Fibroblast of villous mesenchyme (primary cell): ENCODE results near the gene CX3CR1. TPM values are rescaled to one million over a fixed set of nuclear protein-coding genes. Genes with fewer than 3 reads are reported as not detected.

Experiments
- DNase-seq: peaks from one replicate; pipeline ENCODE4 v3.0.0-alpha.2; 2010; ENCODE audit warnings: low read depth
- H3K4me3 ChIP-seq: 2 replicates; pipeline ENCODE4 v1.5.1; 2011; ENCODE audit warnings: low read depth, mild to moderate bottlenecking, low read length
- total RNA-seq: library from RNA; depleted of rRNA; stranded (reverse); fragments of >200 nt; gene quantifications from 2 replicates; pipeline ENCODE4 v1.2.3, GENCODE V29; 2012
- TF ChIP-seq, protein P1 (sequence below): IDR thresholded peaks from 2 replicates; pipeline ENCODE4 v1.5.1; 2012; ENCODE audit warnings: low read depth, mild to moderate bottlenecking, low read length; ENCODE audit not compliant: insufficient read depth

The CX3CR1 gene, protein sequence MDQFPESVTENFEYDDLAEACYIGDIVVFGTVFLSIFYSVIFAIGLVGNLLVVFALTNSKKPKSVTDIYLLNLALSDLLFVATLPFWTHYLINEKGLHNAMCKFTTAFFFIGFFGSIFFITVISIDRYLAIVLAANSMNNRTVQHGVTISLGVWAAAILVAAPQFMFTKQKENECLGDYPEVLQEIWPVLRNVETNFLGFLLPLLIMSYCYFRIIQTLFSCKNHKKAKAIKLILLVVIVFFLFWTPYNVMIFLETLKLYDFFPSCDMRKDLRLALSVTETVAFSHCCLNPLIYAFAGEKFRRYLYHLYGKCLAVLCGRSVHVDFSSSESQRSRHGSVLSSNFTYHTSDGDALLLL
- total RNA-seq = not detected in 2 replicates

- H3K4me3 ChIP-seq = no peak within 1 kb of the TSS
- no peak for DNase-seq
- TF ChIP-seq, protein P1, sequence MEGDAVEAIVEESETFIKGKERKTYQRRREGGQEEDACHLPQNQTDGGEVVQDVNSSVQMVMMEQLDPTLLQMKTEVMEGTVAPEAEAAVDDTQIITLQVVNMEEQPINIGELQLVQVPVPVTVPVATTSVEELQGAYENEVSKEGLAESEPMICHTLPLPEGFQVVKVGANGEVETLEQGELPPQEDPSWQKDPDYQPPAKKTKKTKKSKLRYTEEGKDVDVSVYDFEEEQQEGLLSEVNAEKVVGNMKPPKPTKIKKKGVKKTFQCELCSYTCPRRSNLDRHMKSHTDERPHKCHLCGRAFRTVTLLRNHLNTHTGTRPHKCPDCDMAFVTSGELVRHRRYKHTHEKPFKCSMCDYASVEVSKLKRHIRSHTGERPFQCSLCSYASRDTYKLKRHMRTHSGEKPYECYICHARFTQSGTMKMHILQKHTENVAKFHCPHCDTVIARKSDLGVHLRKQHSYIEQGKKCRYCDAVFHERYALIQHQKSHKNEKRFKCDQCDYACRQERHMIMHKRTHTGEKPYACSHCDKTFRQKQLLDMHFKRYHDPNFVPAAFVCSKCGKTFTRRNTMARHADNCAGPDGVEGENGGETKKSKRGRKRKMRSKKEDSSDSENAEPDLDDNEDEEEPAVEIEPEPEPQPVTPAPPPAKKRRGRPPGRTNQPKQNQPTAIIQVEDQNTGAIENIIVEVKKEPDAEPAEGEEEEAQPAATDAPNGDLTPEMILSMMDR = no peak
These were observed at the start of gene CX3CR1 for GRCh38 chr3:39279745-39280517. Gene CX3CR1 (minus strand): TSS chr3:39280036. CDS start chr3:39266509, 13,527 bp downstream.

DNA sequence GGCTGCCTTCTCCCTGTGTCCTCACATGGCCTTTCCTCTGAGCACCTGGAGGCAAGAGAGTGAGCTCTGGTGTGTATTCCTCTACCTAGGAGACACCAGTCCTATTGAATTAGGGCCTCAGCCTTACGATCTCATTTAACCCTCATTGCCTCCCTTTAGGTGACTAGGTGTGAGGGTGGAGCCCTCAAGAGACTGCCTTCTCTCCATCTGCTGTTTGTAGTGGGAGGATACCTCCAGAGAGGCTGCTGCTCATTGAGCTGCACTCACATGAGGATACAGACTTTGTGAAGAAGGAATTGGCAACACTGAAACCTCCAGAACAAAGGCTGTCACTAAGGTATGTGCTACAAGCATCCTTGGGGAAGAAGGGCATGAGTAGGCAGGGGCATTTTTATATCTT, 49.7 kb upstream of the CX3CR1 start, which contains the start of gene CCR8:
Gene CCR8, plus strand, starts transcription at position 217 of the 400 bp plus-strand sequence. CDS start 2,623 bp downstream, outside the sequence.
- TF ChIP-seq, protein P1 = no peak
- no peak within 1 kb of the TSS for H3K4me3 ChIP-seq
- DNase-seq = no peak

DNA sequence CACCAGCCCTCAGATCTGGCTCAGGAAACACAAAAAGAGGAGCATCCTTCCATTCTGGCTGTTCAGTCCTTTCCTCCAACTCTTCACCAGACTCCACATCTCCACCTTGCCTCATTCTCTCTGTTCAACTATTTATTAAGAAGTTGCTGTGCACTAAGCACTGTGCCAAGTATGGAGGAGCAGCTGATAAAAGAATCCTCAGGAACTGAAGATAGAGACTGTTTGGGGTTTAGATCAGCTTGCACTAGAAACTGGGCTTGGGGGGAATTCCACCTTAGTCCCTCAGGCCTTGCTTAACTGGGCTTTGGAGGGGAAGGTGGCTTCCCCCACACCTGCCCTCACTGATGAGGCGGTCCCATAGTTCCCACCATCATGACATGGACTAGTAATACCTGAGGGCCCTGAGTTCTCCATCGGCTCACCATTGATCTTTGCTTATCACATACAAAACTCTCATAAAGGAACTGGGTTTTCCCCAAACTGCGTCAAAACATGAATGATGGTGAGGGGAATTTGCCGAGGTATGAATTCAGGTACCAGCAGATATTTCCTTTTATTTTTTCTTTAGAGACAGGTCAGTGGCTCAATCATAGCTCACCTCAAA, 48.0 kb upstream of the CX3CR1 start:
- DNase-seq = no peak
- no peak overlapping the region for H3K4me3 ChIP-seq
- TF ChIP-seq, protein P1 = no peak

DNA sequence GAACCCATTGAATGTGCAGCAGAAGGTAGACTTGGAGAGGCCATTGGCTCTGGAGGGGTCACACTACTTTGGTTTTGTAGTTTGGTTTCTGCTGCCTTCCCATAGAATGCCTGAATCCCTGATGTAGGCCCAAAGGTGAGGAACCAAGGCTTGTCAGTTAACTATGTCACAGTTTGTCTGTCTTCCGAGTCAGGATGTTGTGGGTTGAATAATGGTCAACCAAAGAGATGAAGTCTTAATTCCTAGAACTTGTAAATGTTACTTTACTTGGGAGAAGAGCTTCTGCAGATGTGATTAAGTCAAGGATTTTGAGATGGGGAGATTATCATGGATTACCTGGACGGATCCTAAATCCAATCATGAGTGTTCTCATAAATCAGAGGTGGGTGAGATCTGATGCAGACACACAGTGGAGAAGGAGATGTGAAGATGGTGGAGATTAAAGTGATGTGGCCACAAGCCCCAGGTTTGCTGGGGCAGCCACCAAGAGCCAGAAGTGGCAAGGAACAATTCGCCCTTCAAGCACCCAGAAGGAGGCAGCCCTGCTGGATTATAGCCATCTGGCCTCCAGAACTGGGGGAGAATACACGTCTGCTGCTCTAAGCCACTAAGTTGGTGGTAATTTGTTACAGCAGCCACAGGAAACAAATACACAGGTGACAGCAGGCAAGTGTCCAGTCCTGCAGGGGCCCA, 47.4 kb upstream of the CX3CR1 start:
- DNase-seq = no peak
- TF ChIP-seq, protein P1 = no peak
- no peak overlapping the region for H3K4me3 ChIP-seq

GRCh38 chr3:39325236-39325635, 45.4 kb upstream of the CX3CR1 start:
- H3K4me3 ChIP-seq = no peak overlapping the region
- TF ChIP-seq, protein P1 = no peak
- DNase-seq = no peak

DNA sequence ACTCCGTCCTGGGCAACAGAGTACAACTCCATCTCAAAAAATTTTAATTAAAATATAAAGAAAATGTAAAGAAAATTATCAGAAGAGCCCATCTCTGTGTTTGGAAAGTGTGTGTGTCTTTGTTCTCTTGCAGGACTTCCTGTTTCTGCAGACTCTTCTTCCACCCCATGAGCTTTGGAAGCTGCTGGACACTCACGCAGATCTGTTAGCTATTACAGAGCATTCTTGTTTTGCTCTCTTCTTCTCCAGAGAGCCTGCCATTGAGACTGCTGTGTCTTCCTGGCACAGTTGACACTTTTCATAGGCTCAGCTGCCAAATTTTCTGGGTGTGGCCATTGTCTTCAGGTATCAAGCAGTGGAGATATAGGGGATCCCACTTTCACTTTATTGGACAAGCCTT, 43.7 kb upstream of the CX3CR1 start:
- no peak for DNase-seq
- TF ChIP-seq, protein P1 = no peak
- H3K4me3 ChIP-seq = no peak overlapping the region
